ENCODE results near the gene TICRR. TPM values are rescaled to one million over a fixed set of nuclear protein-coding genes. Genes with fewer than 3 reads are reported as not detected.

TICRR gene
- total and polyA plus RNA-seq, 2 of the 13 experiments (the other 11 are each of a cell fraction or from before 2014, with no cell fraction given), result 4.1 to 14.3 TPM

GRCh38 chr15:89575656-89576416 lies 567 bp downstream of the TICRR start (continued):
- TF ChIP-seq ZNF317 (CRISPR knock-in tag; IDR thresholded peaks at IDR 0.05), result peak; percentile 47; the same call in 1 of the 2 replicates
- no peak for TF ChIP-seq ZNF180 (CRISPR knock-in tag; IDR thresholded peaks at IDR 0.05; ENCODE audit: borderline replicate concordance, low read depth)
- TF ChIP-seq, protein P1, sequence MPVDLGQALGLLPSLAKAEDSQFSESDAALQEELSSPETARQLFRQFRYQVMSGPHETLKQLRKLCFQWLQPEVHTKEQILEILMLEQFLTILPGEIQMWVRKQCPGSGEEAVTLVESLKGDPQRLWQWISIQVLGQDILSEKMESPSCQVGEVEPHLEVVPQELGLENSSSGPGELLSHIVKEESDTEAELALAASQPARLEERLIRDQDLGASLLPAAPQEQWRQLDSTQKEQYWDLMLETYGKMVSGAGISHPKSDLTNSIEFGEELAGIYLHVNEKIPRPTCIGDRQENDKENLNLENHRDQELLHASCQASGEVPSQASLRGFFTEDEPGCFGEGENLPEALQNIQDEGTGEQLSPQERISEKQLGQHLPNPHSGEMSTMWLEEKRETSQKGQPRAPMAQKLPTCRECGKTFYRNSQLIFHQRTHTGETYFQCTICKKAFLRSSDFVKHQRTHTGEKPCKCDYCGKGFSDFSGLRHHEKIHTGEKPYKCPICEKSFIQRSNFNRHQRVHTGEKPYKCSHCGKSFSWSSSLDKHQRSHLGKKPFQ (CRISPR knock-in tag; IDR thresholded peaks at IDR 0.05; ENCODE audit: insufficient replicate concordance), result no peak
- TF ChIP-seq EP300 (IDR thresholded peaks at IDR 0.05; ENCODE audit: low read depth in 2 of 2, low read length in 2 of 2), result no peak
- no peak for TF ChIP-seq EP300 (CRISPR knock-in tag; IDR thresholded peaks at IDR 0.05; ENCODE audit: borderline replicate concordance)
- TF ChIP-seq ZMYM3 (CRISPR knock-in tag; IDR thresholded peaks at IDR 0.05), result peak; percentile 23; the same call in 1 of the 2 replicates
- TF ChIP-seq ZBTB10 (CRISPR knock-in tag; IDR thresholded peaks at IDR 0.05; ENCODE audit: borderline replicate concordance), result no peak
- no peak for TF ChIP-seq SOX13 (IDR thresholded peaks at IDR 0.05)
- TF ChIP-seq SOX13 (CRISPR knock-in tag; conservative IDR thresholded peaks at IDR 0.05 in 1 of 2, IDR thresholded peaks at IDR 0.05 in 1 of 2), result no peak
- TF ChIP-seq GZF1 (CRISPR knock-in tag; IDR thresholded peaks at IDR 0.05), result no peak
- TF ChIP-seq, protein P2, sequence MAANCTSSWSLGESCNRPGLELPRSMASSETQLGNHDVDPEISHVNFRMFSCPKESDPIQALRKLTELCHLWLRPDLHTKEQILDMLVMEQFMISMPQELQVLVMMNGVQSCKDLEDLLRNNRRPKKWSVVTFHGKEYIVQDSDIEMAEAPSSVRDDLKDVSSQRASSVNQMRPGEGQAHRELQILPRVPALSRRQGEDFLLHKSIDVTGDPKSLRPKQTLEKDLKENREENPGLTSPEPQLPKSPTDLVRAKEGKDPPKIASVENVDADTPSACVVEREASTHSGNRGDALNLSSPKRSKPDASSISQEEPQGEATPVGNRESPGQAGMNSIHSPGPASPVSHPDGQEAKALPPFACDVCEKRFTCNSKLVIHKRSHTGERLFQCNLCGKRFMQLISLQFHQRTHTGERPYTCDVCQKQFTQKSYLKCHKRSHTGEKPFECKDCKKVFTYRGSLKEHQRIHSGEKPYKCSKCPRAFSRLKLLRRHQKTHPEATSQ (CRISPR knock-in tag; IDR thresholded peaks at IDR 0.05; ENCODE audit: borderline replicate concordance), result no peak
- TF ChIP-seq KDM3A (CRISPR knock-in tag; IDR thresholded peaks at IDR 0.05; ENCODE audit: low read depth), result no peak
- TF ChIP-seq NFATC3 (CRISPR knock-in tag; IDR thresholded peaks at IDR 0.05), result no peak
- TF ChIP-seq, protein P3, sequence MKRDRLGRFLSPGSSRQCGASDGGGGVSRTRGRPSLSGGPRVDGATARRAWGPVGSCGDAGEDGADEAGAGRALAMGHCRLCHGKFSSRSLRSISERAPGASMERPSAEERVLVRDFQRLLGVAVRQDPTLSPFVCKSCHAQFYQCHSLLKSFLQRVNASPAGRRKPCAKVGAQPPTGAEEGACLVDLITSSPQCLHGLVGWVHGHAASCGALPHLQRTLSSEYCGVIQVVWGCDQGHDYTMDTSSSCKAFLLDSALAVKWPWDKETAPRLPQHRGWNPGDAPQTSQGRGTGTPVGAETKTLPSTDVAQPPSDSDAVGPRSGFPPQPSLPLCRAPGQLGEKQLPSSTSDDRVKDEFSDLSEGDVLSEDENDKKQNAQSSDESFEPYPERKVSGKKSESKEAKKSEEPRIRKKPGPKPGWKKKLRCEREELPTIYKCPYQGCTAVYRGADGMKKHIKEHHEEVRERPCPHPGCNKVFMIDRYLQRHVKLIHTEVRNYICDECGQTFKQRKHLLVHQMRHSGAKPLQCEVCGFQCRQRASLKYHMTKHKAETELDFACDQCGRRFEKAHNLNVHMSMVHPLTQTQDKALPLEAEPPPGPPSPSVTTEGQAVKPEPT (CRISPR knock-in tag; IDR thresholded peaks at IDR 0.05; ENCODE audit: low read depth), result no peak
- no peak for TF ChIP-seq EHMT2 (IDR thresholded peaks at IDR 0.05; ENCODE audit: borderline replicate concordance, low read depth, low read length)
- no peak for TF ChIP-seq GABPA (IDR thresholded peaks at IDR 0.05; ENCODE audit: low read depth, low read length)
- TF ChIP-seq GABPA (CRISPR knock-in tag; IDR thresholded peaks at IDR 0.05; ENCODE audit: low read depth), result no peak
- TF ChIP-seq STAG1 (CRISPR knock-in tag; IDR thresholded peaks at IDR 0.05), result no peak
- no peak for TF ChIP-seq SNRNP70 (IDR thresholded peaks at IDR 0.05; ENCODE audit: low read depth, low read length)
- no peak for TF ChIP-seq EZH2 (conservative IDR thresholded peaks at IDR 0.05; ENCODE audit: low read depth, low read length)
